ENCODE results near the gene IL16. TPM values are rescaled to one million over a fixed set of nuclear protein-coding genes. Genes with fewer than 3 reads are reported as not detected.

Gene IL16
- total and polyA plus RNA-seq, 4 donors, result 1.9 to 6.9 (median 4.4) TPM

DNA sequence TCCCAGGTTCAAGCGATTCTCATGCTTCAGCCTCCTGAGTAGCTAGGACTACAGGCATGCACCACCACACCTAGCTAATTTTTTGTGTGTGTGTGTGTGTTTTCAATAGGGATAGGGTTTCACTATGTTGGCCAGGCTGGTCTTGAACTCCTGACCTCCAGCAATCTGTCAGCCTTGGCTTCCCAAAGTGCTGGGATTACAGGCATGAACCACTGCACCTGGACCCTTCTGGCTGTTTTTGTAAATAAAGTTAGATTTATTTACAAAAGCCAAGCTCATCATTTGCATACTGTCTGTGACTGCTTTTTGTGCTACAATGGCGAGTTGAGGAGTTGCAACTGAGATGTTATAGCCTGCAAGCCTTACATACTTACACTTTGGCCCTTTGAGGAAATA, 28.6 kb upstream of the IL16 start:
- no peak for TF ChIP-seq FOXA2 (IDR thresholded peaks at IDR 0.05)
- no peak for TF ChIP-seq FOXA1 (IDR thresholded peaks at IDR 0.05)
- TF ChIP-seq GABPA (IDR thresholded peaks at IDR 0.05 in 1 of 2, conservative IDR thresholded peaks at IDR 0.05 in 1 of 2), result no peak
- TF ChIP-seq, protein P1, sequence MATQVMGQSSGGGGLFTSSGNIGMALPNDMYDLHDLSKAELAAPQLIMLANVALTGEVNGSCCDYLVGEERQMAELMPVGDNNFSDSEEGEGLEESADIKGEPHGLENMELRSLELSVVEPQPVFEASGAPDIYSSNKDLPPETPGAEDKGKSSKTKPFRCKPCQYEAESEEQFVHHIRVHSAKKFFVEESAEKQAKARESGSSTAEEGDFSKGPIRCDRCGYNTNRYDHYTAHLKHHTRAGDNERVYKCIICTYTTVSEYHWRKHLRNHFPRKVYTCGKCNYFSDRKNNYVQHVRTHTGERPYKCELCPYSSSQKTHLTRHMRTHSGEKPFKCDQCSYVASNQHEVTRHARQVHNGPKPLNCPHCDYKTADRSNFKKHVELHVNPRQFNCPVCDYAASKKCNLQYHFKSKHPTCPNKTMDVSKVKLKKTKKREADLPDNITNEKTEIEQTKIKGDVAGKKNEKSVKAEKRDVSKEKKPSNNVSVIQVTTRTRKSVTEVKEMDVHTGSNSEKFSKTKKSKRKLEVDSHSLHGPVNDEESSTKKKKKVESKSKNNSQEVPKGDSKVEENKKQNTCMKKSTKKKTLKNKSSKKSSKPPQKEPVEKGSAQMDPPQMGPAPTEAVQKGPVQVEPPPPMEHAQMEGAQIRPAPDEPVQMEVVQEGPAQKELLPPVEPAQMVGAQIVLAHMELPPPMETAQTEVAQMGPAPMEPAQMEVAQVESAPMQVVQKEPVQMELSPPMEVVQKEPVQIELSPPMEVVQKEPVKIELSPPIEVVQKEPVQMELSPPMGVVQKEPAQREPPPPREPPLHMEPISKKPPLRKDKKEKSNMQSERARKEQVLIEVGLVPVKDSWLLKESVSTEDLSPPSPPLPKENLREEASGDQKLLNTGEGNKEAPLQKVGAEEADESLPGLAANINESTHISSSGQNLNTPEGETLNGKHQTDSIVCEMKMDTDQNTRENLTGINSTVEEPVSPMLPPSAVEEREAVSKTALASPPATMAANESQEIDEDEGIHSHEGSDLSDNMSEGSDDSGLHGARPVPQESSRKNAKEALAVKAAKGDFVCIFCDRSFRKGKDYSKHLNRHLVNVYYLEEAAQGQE (IDR thresholded peaks at IDR 0.05), result no peak
- TF ChIP-seq NR2F2 (IDR thresholded peaks at IDR 0.05), result no peak
- TF ChIP-seq, protein P2, sequence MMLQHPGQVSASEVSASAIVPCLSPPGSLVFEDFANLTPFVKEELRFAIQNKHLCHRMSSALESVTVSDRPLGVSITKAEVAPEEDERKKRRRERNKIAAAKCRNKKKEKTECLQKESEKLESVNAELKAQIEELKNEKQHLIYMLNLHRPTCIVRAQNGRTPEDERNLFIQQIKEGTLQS (IDR thresholded peaks at IDR 0.05), result no peak
- TF ChIP-seq SP1 (IDR thresholded peaks at IDR 0.05), result no peak
- TF ChIP-seq, protein P3, sequence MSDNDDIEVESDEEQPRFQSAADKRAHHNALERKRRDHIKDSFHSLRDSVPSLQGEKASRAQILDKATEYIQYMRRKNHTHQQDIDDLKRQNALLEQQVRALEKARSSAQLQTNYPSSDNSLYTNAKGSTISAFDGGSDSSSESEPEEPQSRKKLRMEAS (IDR thresholded peaks at IDR 0.05), result no peak
- TF ChIP-seq EGR1 (IDR thresholded peaks at IDR 0.05; ENCODE audit: low read depth in 2 of 2), result no peak
- TF ChIP-seq, protein P4, sequence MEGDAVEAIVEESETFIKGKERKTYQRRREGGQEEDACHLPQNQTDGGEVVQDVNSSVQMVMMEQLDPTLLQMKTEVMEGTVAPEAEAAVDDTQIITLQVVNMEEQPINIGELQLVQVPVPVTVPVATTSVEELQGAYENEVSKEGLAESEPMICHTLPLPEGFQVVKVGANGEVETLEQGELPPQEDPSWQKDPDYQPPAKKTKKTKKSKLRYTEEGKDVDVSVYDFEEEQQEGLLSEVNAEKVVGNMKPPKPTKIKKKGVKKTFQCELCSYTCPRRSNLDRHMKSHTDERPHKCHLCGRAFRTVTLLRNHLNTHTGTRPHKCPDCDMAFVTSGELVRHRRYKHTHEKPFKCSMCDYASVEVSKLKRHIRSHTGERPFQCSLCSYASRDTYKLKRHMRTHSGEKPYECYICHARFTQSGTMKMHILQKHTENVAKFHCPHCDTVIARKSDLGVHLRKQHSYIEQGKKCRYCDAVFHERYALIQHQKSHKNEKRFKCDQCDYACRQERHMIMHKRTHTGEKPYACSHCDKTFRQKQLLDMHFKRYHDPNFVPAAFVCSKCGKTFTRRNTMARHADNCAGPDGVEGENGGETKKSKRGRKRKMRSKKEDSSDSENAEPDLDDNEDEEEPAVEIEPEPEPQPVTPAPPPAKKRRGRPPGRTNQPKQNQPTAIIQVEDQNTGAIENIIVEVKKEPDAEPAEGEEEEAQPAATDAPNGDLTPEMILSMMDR (IDR thresholded peaks at IDR 0.05; ENCODE audit: low read depth, low read length, missing input control), result no peak
- TF ChIP-seq RXRA (IDR thresholded peaks at IDR 0.05), result no peak
- no peak for TF ChIP-seq YY1 (IDR thresholded peaks at IDR 0.05)
- no peak for TF ChIP-seq HNF4G (IDR thresholded peaks at IDR 0.05)
- no peak for TF ChIP-seq HNF4A (conservative IDR thresholded peaks at IDR 0.05)
- no peak for TF ChIP-seq JUND (IDR thresholded peaks at IDR 0.05)
- TF ChIP-seq, protein P5, sequence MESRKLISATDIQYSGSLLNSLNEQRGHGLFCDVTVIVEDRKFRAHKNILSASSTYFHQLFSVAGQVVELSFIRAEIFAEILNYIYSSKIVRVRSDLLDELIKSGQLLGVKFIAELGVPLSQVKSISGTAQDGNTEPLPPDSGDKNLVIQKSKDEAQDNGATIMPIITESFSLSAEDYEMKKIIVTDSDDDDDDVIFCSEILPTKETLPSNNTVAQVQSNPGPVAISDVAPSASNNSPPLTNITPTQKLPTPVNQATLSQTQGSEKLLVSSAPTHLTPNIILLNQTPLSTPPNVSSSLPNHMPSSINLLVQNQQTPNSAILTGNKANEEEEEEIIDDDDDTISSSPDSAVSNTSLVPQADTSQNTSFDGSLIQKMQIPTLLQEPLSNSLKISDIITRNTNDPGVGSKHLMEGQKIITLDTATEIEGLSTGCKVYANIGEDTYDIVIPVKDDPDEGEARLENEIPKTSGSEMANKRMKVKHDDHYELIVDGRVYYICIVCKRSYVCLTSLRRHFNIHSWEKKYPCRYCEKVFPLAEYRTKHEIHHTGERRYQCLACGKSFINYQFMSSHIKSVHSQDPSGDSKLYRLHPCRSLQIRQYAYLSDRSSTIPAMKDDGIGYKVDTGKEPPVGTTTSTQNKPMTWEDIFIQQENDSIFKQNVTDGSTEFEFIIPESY (IDR thresholded peaks at IDR 0.05), result no peak
- no peak for TF ChIP-seq RAD21 (IDR thresholded peaks at IDR 0.05)
- Histone ChIP-seq H3K9ac (ENCODE audit: low read depth in 1 of 2, low read length in 2 of 2) (no peak overlapping the region), H3K27ac (ENCODE audit: low read depth in 1 of 2, low read length in 2 of 2) (no peak overlapping the region), H3K36me3 (ENCODE audit: control insufficient read depth in 4 of 4, insufficient read depth in 3 of 4, low read depth in 1 of 4, low read length in 3 of 4) (no peaks in the 10 kb centered on the region), H3K27me3 (ENCODE audit: control insufficient read depth in 4 of 4, insufficient read depth in 4 of 4, low read length in 3 of 4) (no peaks in the 10 kb centered on the region), H3K4me1 (ENCODE audit: control insufficient read depth in 4 of 4, insufficient read depth in 4 of 4, low read length in 3 of 4) (no peaks in the 10 kb centered on the region), H3K4me3 (ENCODE audit: low read depth in 1 of 3, low read length in 3 of 3) (no peak overlapping the region), H3K9me3 (ENCODE audit: control insufficient read depth in 4 of 4, low read length in 3 of 4) (no peaks in the 10 kb centered on the region)
- no peak for DNase-seq (ENCODE audit: low spot score)
- WGBS, result 90% methylated on average over 2 of the region's 2 CpGs

DNA sequence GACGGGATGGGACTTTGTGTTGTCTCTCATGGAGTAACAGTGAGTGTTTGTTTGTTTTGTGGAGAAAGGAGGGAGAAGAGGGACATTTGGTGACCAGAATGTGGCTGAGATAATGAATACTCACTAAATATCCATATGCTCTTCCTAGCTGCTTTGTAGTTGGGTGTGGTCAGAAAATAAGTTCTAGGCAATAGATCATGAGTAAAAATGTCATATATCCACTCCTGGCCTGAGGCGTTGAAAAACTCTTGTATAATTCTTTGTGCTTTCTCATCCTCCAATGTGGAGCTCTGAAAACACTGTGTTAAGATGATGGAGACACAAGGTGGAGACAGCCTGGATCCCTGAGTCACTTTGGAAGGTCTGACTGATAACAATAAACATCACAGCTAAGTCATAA, 28.0 kb upstream of the IL16 start:
- no peak for DNase-seq (ENCODE audit: low spot score)
- no peaks in the 10 kb centered on the region for H3K9me3 ChIP-seq (ENCODE audit: control insufficient read depth in 4 of 4, low read length in 3 of 4)
- no peak overlapping the region for H3K9ac ChIP-seq (ENCODE audit: low read depth in 1 of 2, low read length in 2 of 2)
- no peak for TF ChIP-seq FOXA1 (IDR thresholded peaks at IDR 0.05)
- H3K4me1 ChIP-seq (ENCODE audit: control insufficient read depth in 4 of 4, insufficient read depth in 4 of 4, low read length in 3 of 4), result no peaks in the 10 kb centered on the region
- no peaks in the 10 kb centered on the region for H3K27me3 ChIP-seq (ENCODE audit: control insufficient read depth in 4 of 4, insufficient read depth in 4 of 4, low read length in 3 of 4)
- H3K36me3 ChIP-seq (ENCODE audit: control insufficient read depth in 4 of 4, insufficient read depth in 3 of 4, low read depth in 1 of 4, low read length in 3 of 4), result no peaks in the 10 kb centered on the region
- 90% methylated on average over 2 of the region's 2 CpGs for WGBS
- H3K4me3 ChIP-seq (ENCODE audit: low read depth in 1 of 3, low read length in 3 of 3), result no peak overlapping the region
- no peak overlapping the region for H3K27ac ChIP-seq (ENCODE audit: low read depth in 1 of 2, low read length in 2 of 2)

Measured in liver (tissue), 9 donors.